Loucy (cell line): ENCODE results near the gene FIBIN.
"Not testable (repeated sequence)": the region's sequence is repeated elsewhere in the genome, so short reads cannot be mapped to it uniquely, and the experiment has no call there.

ENCODE experiments used
- H2AFZ ChIP-seq: fragments of 200-600 bp; sonication (generic); 2 replicates; pipeline ENCODE4 v1.6.0; 2016; ENCODE audit warnings: antibody characterized with exemption, mild to moderate bottlenecking, low read length, moderate library complexity
- H3F3A ChIP-seq: fragments of 200-600 bp; 2 replicates; pipeline ENCODE4 v1.6.0; 2016; ENCODE audit warnings: antibody characterized with exemption, low read depth, mild to moderate bottlenecking
- H3K27me3 ChIP-seq: fragments of 200-600 bp; sonication (generic); 2 replicates; pipeline ENCODE4 v1.6.1; 2014; ENCODE audit warnings: low read length, mild to moderate bottlenecking; ENCODE audit not compliant: insufficient read depth, poor library complexity, severe bottlenecking
- H3K36me3 ChIP-seq: fragments of 200-600 bp; sonication (generic); 2 replicates; pipeline ENCODE4 v1.6.1; 2016; ENCODE audit warnings: low read length; ENCODE audit not compliant: insufficient read depth
- H3K4me1 ChIP-seq: fragments of 200-600 bp; sonication (generic); 2 replicates; pipeline ENCODE4 v1.5.1; 2014; ENCODE audit warnings: low read length, mild to moderate bottlenecking; ENCODE audit not compliant: insufficient read depth, poor library complexity, severe bottlenecking
- H3K4me2 ChIP-seq: fragments of 200-600 bp; sonication (generic); 2 replicates; pipeline ENCODE4 v1.6.0; 2014; ENCODE audit warnings: antibody characterized with exemption, low read length, low read depth, mild to moderate bottlenecking; ENCODE audit not compliant: poor library complexity, severe bottlenecking
- H3K4me3 ChIP-seq: fragments of 200-600 bp; sonication (generic); 2 replicates; pipeline ENCODE4 v1.5.1; 2014; ENCODE audit warnings: low read length, mild to moderate bottlenecking, mixed read lengths; ENCODE audit not compliant: poor library complexity, severe bottlenecking
- H3K79me2 ChIP-seq: fragments of 200-600 bp; sonication (generic); 2 replicates; pipeline ENCODE4 v1.6.1; 2014; ENCODE audit warnings: low read length; ENCODE audit not compliant: insufficient read depth
- H3K9ac ChIP-seq: fragments of 200-600 bp; sonication (generic); 2 replicates; pipeline ENCODE4 v1.6.0; 2014; ENCODE audit warnings: mild to moderate bottlenecking, low read depth, low read length, moderate library complexity; ENCODE audit not compliant: poor library complexity, severe bottlenecking
- H3K9me2 ChIP-seq: fragments of 200-600 bp; sonication (generic); replicated peaks from 2 replicates; pipeline ENCODE4 v1.6.1; 2016; ENCODE audit warnings: low read depth, low read length, mixed read lengths
- H3K9me3 ChIP-seq: fragments of 200-600 bp; sonication (generic); 2 replicates; pipeline ENCODE4 v1.6.1; 2014; ENCODE audit warnings: mild to moderate bottlenecking, antibody characterized with exemption, low read length, low read depth; ENCODE audit not compliant: insufficient read depth
- H4K20me1 ChIP-seq: fragments of 200-600 bp; sonication (generic); 2 replicates; pipeline ENCODE4 v1.6.0; 2014; ENCODE audit warnings: antibody characterized with exemption, low read length, mild to moderate bottlenecking; ENCODE audit not compliant: insufficient read depth, poor library complexity, severe bottlenecking
- CTCF ChIP-seq: fragments of 200-600 bp; sonication (generic); conservative IDR thresholded peaks from 2 replicates; pipeline ENCODE4 v1.5.1; 2014; ENCODE audit warnings: mild to moderate bottlenecking, antibody characterized with exemption, low read length
- EZH2phosphoT487 ChIP-seq: fragments of 200-600 bp; IDR thresholded peaks from 2 replicates; pipeline ENCODE4 v1.6.1; 2018; ENCODE audit warnings: antibody characterized with exemption, mild to moderate bottlenecking, moderate library complexity, borderline replicate concordance

The FIBIN gene

GRCh38 chr11:26960281-26960680, 33.6 kb upstream of the FIBIN start:
- H3K9me3 ChIP-seq: no peaks in the 10 kb centered on the region
- H2AFZ ChIP-seq: no peak overlapping the region
- no peak overlapping the region for H3K4me3 ChIP-seq
- TF ChIP-seq CTCF: no peak
- TF ChIP-seq EZH2phosphoT487: no peak
- H3F3A ChIP-seq: no peaks in the 10 kb centered on the region
- H3K9ac ChIP-seq: no peak overlapping the region
- no peaks in the 10 kb centered on the region for H3K79me2 ChIP-seq
- no peaks in the 10 kb centered on the region for H3K36me3 ChIP-seq
- H3K27me3 ChIP-seq: no peaks in the 10 kb centered on the region
- H3K4me2 ChIP-seq: no peak overlapping the region
- no peaks in the 10 kb centered on the region for H3K9me2 ChIP-seq
- H4K20me1 ChIP-seq: no peaks in the 10 kb centered on the region
- H3K4me1 ChIP-seq: peaks cover 16% of the 10 kb centered on the region

GRCh38 chr11:26963764-26964163, 30.1 kb upstream of the FIBIN start:
- no peaks in the 10 kb centered on the region for H3K27me3 ChIP-seq
- no peak for TF ChIP-seq CTCF
- no peak for TF ChIP-seq EZH2phosphoT487
- peak overlapping the region; percentile 48; the same call in 1 of the 2 replicates for H2AFZ ChIP-seq
- H3K9me3 ChIP-seq: no peaks in the 10 kb centered on the region
- H3K4me3 ChIP-seq: no peak overlapping the region
- no peak overlapping the region for H3K4me2 ChIP-seq
- H3K4me1 ChIP-seq: peaks cover 5% of the 10 kb centered on the region
- H3F3A ChIP-seq: no peaks in the 10 kb centered on the region
- no peaks in the 10 kb centered on the region for H3K79me2 ChIP-seq
- H3K9ac ChIP-seq: no peak overlapping the region
- no peaks in the 10 kb centered on the region for H3K9me2 ChIP-seq
- no peaks in the 10 kb centered on the region for H3K36me3 ChIP-seq
- no peaks in the 10 kb centered on the region for H4K20me1 ChIP-seq

- no peaks in the 10 kb centered on the region for H3K9me2 ChIP-seq
- no peak overlapping the region; the same call in 1 of the 2 replicates for H2AFZ ChIP-seq
- H3K79me2 ChIP-seq: no peaks in the 10 kb centered on the region
- TF ChIP-seq CTCF (no peak), EZH2phosphoT487 (no peak)
- H3K9me3 ChIP-seq: no peaks in the 10 kb centered on the region
- H3K4me1 ChIP-seq: no peaks in the 10 kb centered on the region
- no peaks in the 10 kb centered on the region for H3K36me3 ChIP-seq
- H3K9ac ChIP-seq: no peak overlapping the region
- no peaks in the 10 kb centered on the region for H3F3A ChIP-seq
- H3K27me3 ChIP-seq: no peaks in the 10 kb centered on the region
- no peak overlapping the region for H3K4me2 ChIP-seq
- H3K4me3 ChIP-seq: no peak overlapping the region
- no peaks in the 10 kb centered on the region for H4K20me1 ChIP-seq
Observed at GRCh38 chr11:26964339-26964738, 29.6 kb upstream of the FIBIN start.

- not testable (repeated sequence) for H3K9ac ChIP-seq
Observed at GRCh38 chr11:26964847-26965485, 28.9 kb upstream of the FIBIN start.

More at GRCh38 chr11:26964847-26965485, 28.9 kb upstream of the FIBIN start:
- H3F3A ChIP-seq, H3K9me3 ChIP-seq, H3K4me3 ChIP-seq, H3K36me3 ChIP-seq, H4K20me1 ChIP-seq, H3K27me3 ChIP-seq, H3K4me1 ChIP-seq, H3K9me2 ChIP-seq, H2AFZ ChIP-seq, H3K79me2 ChIP-seq, H3K4me2 ChIP-seq: not testable (repeated sequence)
